GM12878 (cell line): ENCODE measurements around the gene RASSF10. TPM values are rescaled to one million over a fixed set of nuclear protein-coding genes. Genes with fewer than 3 reads are reported as not detected.

ENCODE experiments used
- ATAC-seq: fragments of 200-7000 bp; cut with Tn5 transposase; 3 replicates; pipeline ENCODE4 v1.9.1; 2020; ENCODE audit warnings: mild to moderate bottlenecking, moderate library complexity
- BruUV-seq: library from RNA; stranded (reverse); fragments of 400-500 nt; replicated peaks from 2 replicates; lab custom pipeline; 2021; lab: Mats Ljungman, UMichigan
- CTCF ChIA-PET: fragments of 300-600 bp; sonication (Branson Sonifier 250); formaldehyde crosslinking; extraction: SDS; loops from one replicate; lab custom pipeline; 2021; ENCODE audit warnings: inconsistent platforms; lab: Yijun Ruan, JAX
- POLR2A ChIA-PET: fragments of 350-600 bp; formaldehyde crosslinking; extraction: SDS; loops from one replicate; lab custom pipeline; 2021; ENCODE audit warnings: inconsistent platforms; lab: Charles Lee
- RAD21 ChIA-PET: fragments of 300-600 bp; sonication (Branson Sonifier 250); formaldehyde crosslinking; loops from one replicate; lab custom pipeline; 2023; ENCODE audit warnings: antibody characterized with exemption; ENCODE audit not compliant: unreplicated experiment; lab: Charles Lee
- SMC1A ChIA-PET: fragments of 300-600 bp; sonication (Branson Sonifier 250); formaldehyde crosslinking; loops from one replicate; lab custom pipeline; 2023; ENCODE audit not compliant: unreplicated experiment, uncharacterized antibody; lab: Charles Lee
- DNase-seq: peaks from one replicate; pipeline ENCODE4 v3.0.0-alpha.2; 2011; ENCODE audit warnings: low read depth, low spot score
- FAIRE-seq: peaks from 3 replicates; lab custom pipeline; 2011; peaks lifted over from hg19 to GRCh38; lab: Jason Lieb, UNC
- H2AFZ ChIP-seq: 2 replicates; pipeline ENCODE4 v1.6.0; 2011; ENCODE audit warnings: low read depth, low read length, control low read depth; ENCODE audit not compliant: control insufficient read depth
- H3K27ac ChIP-seq: 2 replicates; pipeline ENCODE4 v1.5.1; 2011; ENCODE audit warnings: control low read depth; ENCODE audit not compliant: control insufficient read depth, insufficient read depth
- H3K27me3 ChIP-seq, 2 experiments: replicated peaks in 1 of 2; 2 replicates each; pipeline versions ENCODE4 v1.6.0 to v1.6.1; 2011; ENCODE audit warnings: low read length in 1 of 2; ENCODE audit not compliant: control insufficient read depth in 2 of 2, insufficient read depth in 2 of 2
- H3K36me3 ChIP-seq, 2 experiments: 2 replicates each; pipeline ENCODE4 v1.5.1; 2011; ENCODE audit warnings: low read length in 1 of 2; ENCODE audit not compliant: control insufficient read depth in 2 of 2, insufficient read depth in 2 of 2
- H3K4me1 ChIP-seq: 2 replicates; pipeline ENCODE4 v1.6.1; 2011; ENCODE audit warnings: mild to moderate bottlenecking, low read length, moderate library complexity, mixed read lengths; ENCODE audit not compliant: control insufficient read depth, insufficient read depth
- H3K4me2 ChIP-seq: 2 replicates; pipeline ENCODE4 v1.6.0; 2011; ENCODE audit warnings: control low read depth; ENCODE audit not compliant: control insufficient read depth, insufficient read depth
- H3K4me3 ChIP-seq: fragments of 200-600 bp; sonication (generic); 2 replicates; pipeline ENCODE4 v1.5.1; 2016
- H3K79me2 ChIP-seq: 2 replicates; pipeline ENCODE4 v1.6.0; 2011; ENCODE audit warnings: low read length; ENCODE audit not compliant: control insufficient read depth, insufficient read depth
- H3K9ac ChIP-seq: 2 replicates; pipeline ENCODE4 v1.8.0; 2011; ENCODE audit warnings: low read length, control low read depth, mixed read lengths; ENCODE audit not compliant: control insufficient read depth, insufficient read depth
- H3K9me3 ChIP-seq: replicated peaks from 3 replicates; pipeline ENCODE4 v1.5.1; 2011; ENCODE audit warnings: mild to moderate bottlenecking, low read length; ENCODE audit not compliant: control insufficient read depth, insufficient read depth
- H4K20me1 ChIP-seq: 2 replicates; pipeline ENCODE4 v1.6.0; 2011; ENCODE audit not compliant: control insufficient read depth, insufficient read depth
- ASH2L ChIP-seq: fragments of 300-600, 200-600 bp; sonication (generic); IDR thresholded peaks from 2 replicates; pipeline ENCODE4 v1.6.1; 2017; ENCODE audit warnings: low read depth, mild to moderate bottlenecking, borderline replicate concordance
- BMI1 ChIP-seq: fragments of 450-650 bp; IDR thresholded peaks from 2 replicates; pipeline ENCODE4 v1.6.1; 2016; ENCODE audit warnings: mild to moderate bottlenecking, moderate library complexity, borderline replicate concordance
- CBFB ChIP-seq: IDR thresholded peaks from 2 replicates; pipeline ENCODE4 v1.6.1; 2016; ENCODE audit warnings: antibody characterized with exemption, low read depth
- EZH2 ChIP-seq: IDR thresholded peaks from 2 replicates; pipeline ENCODE4 v1.6.1; 2012; ENCODE audit warnings: low read depth, mild to moderate bottlenecking, control low read depth, inconsistent platforms, low read length, borderline replicate concordance; ENCODE audit not compliant: control insufficient read depth
- FOS ChIP-seq: IDR thresholded peaks from 3 replicates; pipeline ENCODE4 v1.6.1; 2011; ENCODE audit warnings: borderline replicate concordance; ENCODE audit not compliant: insufficient read length; ENCODE audit errors: extremely low read depth
- FOXM1 ChIP-seq: IDR thresholded peaks from 2 replicates; pipeline ENCODE4 v1.6.1; 2012; ENCODE audit warnings: low read depth, mild to moderate bottlenecking, inconsistent platforms, low read length, moderate library complexity
- IKZF1 ChIP-seq: fragments of 450-650 bp; conservative IDR thresholded peaks from 2 replicates; pipeline ENCODE4 v1.6.1; 2017; ENCODE audit warnings: antibody characterized with exemption, mild to moderate bottlenecking
- POLR2AphosphoS2 ChIP-seq: IDR thresholded peaks from 2 replicates; pipeline ENCODE4 v1.6.1; 2011; ENCODE audit warnings: low read depth, mild to moderate bottlenecking, low read length, improper control_type of control experiment, moderate library complexity
- RBBP5 ChIP-seq: fragments of 200-600 bp; sonication (generic); conservative IDR thresholded peaks from 2 replicates; pipeline ENCODE4 v1.6.1; 2016
- RCOR1 ChIP-seq: conservative IDR thresholded peaks from 2 replicates; pipeline ENCODE4 v1.6.1; 2012; ENCODE audit warnings: low read depth, low read length, improper control_type of control experiment
- SREBF2 ChIP-seq: IDR thresholded peaks from 2 replicates; pipeline ENCODE4 v1.6.1; 2012; ENCODE audit warnings: mild to moderate bottlenecking, low read length
- TBL1XR1 ChIP-seq: IDR thresholded peaks from 2 replicates; pipeline ENCODE4 v1.6.1; 2012; ENCODE audit warnings: low read depth, low read length, improper control_type of control experiment
- USF2 ChIP-seq: IDR thresholded peaks from 2 replicates; pipeline ENCODE4 v1.6.1; 2011; ENCODE audit warnings: low read depth, low read length, improper control_type of control experiment, borderline replicate concordance
- ZNF622 ChIP-seq: fragments of 450-650 bp; IDR thresholded peaks from 2 replicates; pipeline ENCODE4 v1.6.1; 2017; ENCODE audit warnings: mild to moderate bottlenecking, inconsistent platforms
- ZZZ3 ChIP-seq: IDR thresholded peaks from 2 replicates; pipeline ENCODE4 v1.6.1; 2011; ENCODE audit warnings: low read depth; ENCODE audit not compliant: control insufficient read depth, insufficient read length
- WGBS: methylation state at CpG from one replicate; pipeline ENCODE4 v1.1.6; 2016; ENCODE audit warnings: low lambda C conversion rate; ENCODE audit not compliant: insufficient replicate concordance, insufficient coverage; ENCODE audit errors: missing lambda C conversion rate; 5-methylcytosine and 5-hydroxymethylcytosine counted together
- in situ Hi-C: fragments of 300-500 bp; cut with MboI; formaldehyde crosslinking; loops from 9 replicates; pipeline ENCODE4 v1.14.3; 2018; ENCODE audit warnings: mixed read lengths
- intact Hi-C: fragments of 100-400 bp; cut with micrococcal nuclease; formaldehyde crosslinking; loops from one replicate; pipeline ENCODE4 v1.14.2; 2022; ENCODE audit not compliant: unreplicated experiment
- polyA plus RNA-seq, 11 experiments: library from polyadenylated mRNA; depleted of rRNA in 4 of 11; unstranded in 6 of 11; stranded (reverse) in 5 of 11; fragments of >200 nt; fragmentation: Nextera tagmentation in 4 of 11; fragmentation: Illumina TruSeq in 1 of 11; extraction: Ambion mirVana in 4 of 11; extraction: Trizol in 1 of 11; gene quantifications; 1 replicate in 1 of 11; 2 replicates in 10 of 11; pipeline versions ENCODE4 v1.2.1 to v1.2.3, GENCODE V29; 2011 to 2016; ENCODE audit warnings: inconsistent platforms in 2 of 11, missing spikeins in 2 of 11, low read depth in 1 of 11
- total RNA-seq, 4 experiments: library from RNA; depleted of rRNA in 3 of 4; stranded (reverse); fragments of >200 nt in 3 of 4; fragmentation: Illumina TruSeq in 1 of 4; extraction: Trizol in 1 of 4; gene quantifications; 2 replicates each; pipeline versions ENCODE4 v1.2.1 to v1.2.3, GENCODE V29; 2013 to 2021

The RASSF10 gene
- total and polyA plus RNA-seq, 10 of the 15 experiments (the other 5 are each of a cell fraction or from before 2014, with no cell fraction given): 0.03 to 0.23 (median 0.09) TPM; not detected in 6

DNA sequence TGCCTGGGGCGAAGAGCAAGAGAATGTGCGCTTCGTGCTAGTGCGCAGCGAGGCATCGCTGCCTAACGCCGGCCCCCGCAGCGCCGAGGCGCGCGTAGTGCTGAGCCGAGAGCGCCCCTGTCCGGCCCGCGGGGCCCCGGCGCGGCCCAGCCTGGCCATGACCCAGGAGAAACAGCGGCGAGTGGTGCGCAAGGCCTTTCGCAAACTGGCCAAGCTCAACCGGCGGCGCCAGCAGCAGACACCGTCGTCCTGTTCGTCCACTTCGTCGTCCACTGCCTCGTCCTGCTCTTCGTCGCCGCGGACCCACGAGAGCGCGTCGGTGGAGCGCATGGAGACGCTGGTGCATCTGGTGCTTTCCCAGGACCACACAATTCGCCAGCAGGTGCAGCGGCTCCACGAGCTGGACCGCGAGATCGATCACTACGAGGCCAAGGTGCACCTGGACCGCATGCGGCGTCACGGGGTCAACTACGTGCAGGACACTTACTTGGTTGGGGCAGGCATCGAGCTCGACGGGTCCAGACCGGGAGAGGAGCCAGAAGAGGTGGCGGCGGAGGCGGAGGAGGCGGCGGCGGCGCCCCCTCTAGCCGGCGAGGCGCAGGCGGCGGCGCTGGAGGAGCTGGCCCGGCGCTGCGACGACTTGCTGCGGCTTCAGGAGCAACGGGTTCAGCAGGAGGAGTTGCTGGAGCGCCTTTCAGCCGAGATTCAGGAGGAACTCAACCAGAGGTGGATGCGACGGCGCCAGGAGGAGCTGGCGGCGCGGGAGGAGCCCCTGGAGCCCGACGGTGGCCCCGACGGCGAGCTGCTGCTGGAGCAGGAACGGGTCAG, 1.0 kb downstream of the RASSF10 start:
- TF ChIP-seq FOS (no peak), USF2 (no peak), SREBF2 (no peak), POLR2AphosphoS2 (no peak), ZNF622 (no peak), ZZZ3 (no peak), TBL1XR1 (no peak), FOXM1 (no peak), CBFB (no peak), IKZF1 (no peak), RCOR1 (no peak), BMI1 (no peak), RBBP5 (no peak), ASH2L (no peak), EZH2 (no peak)
- CTCF ChIA-PET: interaction anchor here (0.6 to 1.5 kb wide), 5 partner anchors 15 to 104 kb away, joined by 3 to 6 read pairs (median 3); no protein-coding TSS in a partner anchor
- intact Hi-C loops: loop anchor here (5.0 kb wide), 1 partner anchor 142 kb away; no protein-coding TSS in a partner anchor

More for the DNA sequence above, 1.0 kb downstream of the RASSF10 start:
- Histone ChIP-seq H3K27me3 (peaks cover 0 to 4% of the 10 kb centered on the region in 2 experiments; a peak in 3 of 4 replicates), H3K4me2 (no peak overlapping the region), H3K4me1 (no peaks in the 10 kb centered on the region), H3K4me3 (no peak overlapping the region), H3K27ac (no peak overlapping the region), H3K9me3 (no peaks in the 10 kb centered on the region; the same call in 2 of the 3 replicates), H2AFZ (no peak overlapping the region), H3K9ac (no peak overlapping the region), H4K20me1 (no peaks in the 10 kb centered on the region), H3K36me3 (no peaks in the 10 kb centered on the region), H3K79me2 (no peaks in the 10 kb centered on the region)
- BruUV-seq: no TSS peak
- POLR2A ChIA-PET: interaction anchor here (0.7 kb wide), 1 partner anchor 275 kb away, joined by 3 read pairs; no protein-coding TSS in a partner anchor
- no peak for DNase-seq
- in situ Hi-C loops: no loop called here
- no peak for ATAC-seq
- 56% methylated on average over 54 of the region's 94 CpGs for WGBS
- RAD21 ChIA-PET: interaction anchor here (4.2 kb wide), 1 partner anchor 47 kb away, joined by 22 read pairs; no protein-coding TSS in a partner anchor
- SMC1A ChIA-PET: interaction anchor here (0.8 to 1.5 kb wide), 5 partner anchors 9 to 93 kb away, joined by 3 to 4 read pairs (median 3); no protein-coding TSS in a partner anchor
- FAIRE-seq: no peak
